ENCODE measurements around the gene KRTAP13-4.
A peak's percentile ranks its signal among the peaks of the same experiment; 100 is the strongest.

Gene KRTAP13-4

GRCh38 chr21:30430170-30430655, at the start of gene KRTAP13-4:
Gene KRTAP13-4 (plus strand): TSS chr21:30430220. CDS start chr21:30430276, 56 bp downstream.
- no peak for DNase-seq (ENCODE audit: low read depth, low spot score)

GRCh38 chr21:30382201-30382600, 47.8 kb upstream of the KRTAP13-4 start:
- no peak for DNase-seq (ENCODE audit: low read depth, low spot score)

GRCh38 chr21:30391492-30392025, 38.5 kb upstream of the KRTAP13-4 start:
- DNase-seq (ENCODE audit: low read depth, low spot score) = no peak

GRCh38 chr21:30395731-30396130, 34.3 kb upstream of the KRTAP13-4 start, which contains the start of gene KRTAP13-1:
Gene KRTAP13-1 (plus strand): TSS chr21:30396031. CDS start chr21:30396087, 56 bp downstream.
- DNase-seq (ENCODE audit: low read depth, low spot score) = no peak

- DNase-seq (ENCODE audit: low read depth, low spot score) = peak; percentile 81
Observed at GRCh38 chr21:30408782-30409494, 21.1 kb upstream of the KRTAP13-4 start.

GRCh38 chr21:30415993-30416392, 14.0 kb upstream of the KRTAP13-4 start:
- DNase-seq (ENCODE audit: low read depth, low spot score) = no peak

GRCh38 chr21:30425826-30426225, 4.2 kb upstream of the KRTAP13-4 start, which contains the start of gene KRTAP13-3:
Gene KRTAP13-3 (minus strand): TSS chr21:30425926. CDS start chr21:30425912, 14 bp downstream.
- DNase-seq (ENCODE audit: low read depth, low spot score) = no peak

- DNase-seq (ENCODE audit: low read depth, low spot score) = no peak
Observed at GRCh38 chr21:30426731-30427130, 3.3 kb upstream of the KRTAP13-4 start.

GRCh38 chr21:30434033-30434631, 4.1 kb downstream of the KRTAP13-4 start:
- no peak for DNase-seq (ENCODE audit: low read depth, low spot score)

GRCh38 chr21:30437010-30437565, 7.1 kb downstream of the KRTAP13-4 start:
- no peak for DNase-seq (ENCODE audit: low read depth, low spot score)

GRCh38 chr21:30439975-30440374, 10.0 kb downstream of the KRTAP13-4 start, which contains the start of gene KRTAP15-1:
Gene KRTAP15-1 (plus strand): TSS chr21:30440275. CDS start chr21:30440328, 53 bp downstream.
- no peak for DNase-seq (ENCODE audit: low read depth, low spot score)

GRCh38 chr21:30443226-30443625, 13.2 kb downstream of the KRTAP13-4 start:
- DNase-seq (ENCODE audit: low read depth, low spot score) = no peak

GRCh38 chr21:30444204-30444603, 14.2 kb downstream of the KRTAP13-4 start:
- no peak for DNase-seq (ENCODE audit: low read depth, low spot score)

GRCh38 chr21:30447056-30447455, 17.0 kb downstream of the KRTAP13-4 start:
- DNase-seq (ENCODE audit: low read depth, low spot score) = no peak

GRCh38 chr21:30448514-30448913, 18.5 kb downstream of the KRTAP13-4 start:
- no peak for DNase-seq (ENCODE audit: low read depth, low spot score)

GRCh38 chr21:30463713-30464112, 33.7 kb downstream of the KRTAP13-4 start:
- DNase-seq (ENCODE audit: low read depth, low spot score) = no peak

GRCh38 chr21:30468900-30469714, 39.1 kb downstream of the KRTAP13-4 start:
- no peak for DNase-seq (ENCODE audit: low read depth, low spot score)

- DNase-seq (ENCODE audit: low read depth, low spot score) = no peak
Observed at GRCh38 chr21:30478004-30478403, 48.0 kb downstream of the KRTAP13-4 start.

GRCh38 chr21:30479259-30479658, 49.2 kb downstream of the KRTAP13-4 start:
- no peak for DNase-seq (ENCODE audit: low read depth, low spot score)

- DNase-seq (ENCODE audit: low read depth, low spot score) = no peak
Observed at GRCh38 chr21:30480145-30480544, 50.1 kb downstream of the KRTAP13-4 start, which contains the start of gene KRTAP19-1. Gene KRTAP19-1 (minus strand): TSS chr21:30480367. CDS start chr21:30480317, 50 bp downstream.

All from iPS DF 19.7 (cell line).